Esophagus squamous epithelium (tissue), 5 donors: Measurements from ENCODE around the gene FCSK. TPM values are rescaled to one million over a fixed set of nuclear protein-coding genes. Genes with fewer than 3 reads are reported as not detected.
"Not testable (repeated sequence)": the region's sequence is repeated elsewhere in the genome, so short reads cannot be mapped to it uniquely, and the experiment has no call there.

Experiments
- DNase-seq: peaks from one replicate; lab custom pipeline; 2025; lab: John Stamatoyannopoulos, UW
- H3K27ac ChIP-seq, 4 donors: fragments of 200-600 bp; sonication (generic); one replicate each; pipeline ENCODE4 v1.5.1; 2016 to 2019; ENCODE audit warnings: mild to moderate bottlenecking in 1 of 4
- H3K27me3 ChIP-seq, 4 donors: fragments of 200-600 bp; sonication (generic); 1 replicate in 3 of 4; 2 replicates in 1 of 4; pipeline versions ENCODE4 v1.5.1 to v1.6.0; 2017 to 2021; ENCODE audit warnings: antibody characterized with exemption in 1 of 4
- H3K36me3 ChIP-seq, 3 donors: fragments of 200-600 bp; sonication (generic); one replicate each; pipeline ENCODE4 v1.5.1; 2016 to 2019
- H3K4me1 ChIP-seq, 3 donors: fragments of 200-600 bp; sonication (generic); one replicate each; pipeline ENCODE4 v1.5.1; 2017 to 2019
- H3K4me3 ChIP-seq, 4 donors: fragments of 200-600 bp; sonication (generic); 1 replicate in 3 of 4; 2 replicates in 1 of 4; pipeline ENCODE4 v1.5.1; 2016 to 2019; ENCODE audit warnings: mild to moderate bottlenecking in 2 of 4, moderate library complexity in 1 of 4
- H3K9me3 ChIP-seq, 3 donors: fragments of 200-600 bp; sonication (generic); one replicate each; pipeline ENCODE4 v1.5.1; 2016 to 2019
- POLR2A ChIP-seq, 4 donors: fragments of 450-650 bp; IDR thresholded peaks; one replicate each; pipeline ENCODE4 v1.6.1; 2017; ENCODE audit warnings: antibody characterized with exemption in 4 of 4, mild to moderate bottlenecking in 4 of 4, moderate library complexity in 3 of 4
- WGBS, 2 donors: methylation state at CpG; one replicate each; pipeline ENCODE4 v1.1.5; 2018; 5-methylcytosine and 5-hydroxymethylcytosine counted together
- intact Hi-C: fragments of 100-400 bp; cut with DNase I; formaldehyde crosslinking; loops from one replicate; pipeline ENCODE4 v1.15.0; 2022
- total RNA-seq, 4 donors: library from RNA; depleted of rRNA; stranded (reverse); fragments of >200 nt; gene quantifications; one replicate each; pipeline ENCODE4 v1.1.0, GENCODE V29; 2016
- TF ChIP-seq, protein P1 (sequence below), 6 experiments: fragments of 450-650 bp in 4 of 6; fragments of 200-600 bp in 2 of 6; sonication (generic) in 2 of 6; IDR thresholded peaks; one replicate each; pipeline ENCODE4 v1.5.1; 2016 to 2019; ENCODE audit warnings: antibody characterized with exemption in 6 of 6, mild to moderate bottlenecking in 4 of 6, moderate library complexity in 4 of 6
- donor health status: DM: yes; HTN: yes; CAD: no.

The FCSK gene
- total RNA-seq = 10 to 100 TPM; 10.2 to 13.0 (median 11.0) TPM

DNA sequence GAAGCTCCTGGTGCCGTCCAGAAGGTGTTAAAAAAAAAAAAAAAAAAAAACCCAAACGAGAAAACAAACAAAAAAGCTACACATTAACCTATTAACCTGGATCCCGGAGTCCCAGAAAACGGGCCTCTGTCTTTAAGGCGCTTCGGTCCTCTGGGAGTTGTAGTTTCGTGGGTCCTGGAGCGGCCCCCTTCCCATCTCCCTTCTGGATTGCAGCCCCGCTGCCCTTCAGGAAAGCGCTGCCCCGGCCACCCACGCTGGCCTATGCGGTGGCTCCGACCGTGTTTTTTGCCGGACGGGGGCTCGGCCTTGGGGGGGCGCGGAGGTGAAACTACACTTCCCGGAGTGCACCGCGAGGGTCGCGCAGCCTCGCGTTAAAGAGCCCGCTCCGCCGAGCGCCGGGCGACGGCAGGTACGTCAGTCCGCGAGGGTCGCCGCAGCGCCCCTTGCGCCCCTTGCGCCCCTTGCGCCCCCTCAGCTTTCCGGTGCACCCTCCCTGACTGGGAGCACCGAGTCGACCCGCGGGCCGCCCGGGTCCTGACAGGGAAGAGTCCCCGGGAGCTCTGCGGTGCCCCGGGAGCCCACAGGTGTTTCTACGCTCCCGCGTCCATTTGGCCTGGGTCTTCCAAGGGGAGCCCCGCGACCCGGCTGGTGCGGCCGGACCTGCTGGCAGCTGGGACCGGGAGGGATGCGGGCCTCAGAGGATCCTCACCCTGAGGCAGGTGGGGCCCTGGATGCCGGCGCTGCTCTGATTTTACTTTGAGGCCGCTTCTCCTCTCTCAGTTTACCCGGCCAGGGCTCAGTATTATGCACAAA, at the start of gene FCSK:
FCSK (plus strand) TSS at position 374 of the 813 bp plus-strand sequence. CDS start 8,596 bp downstream, outside the sequence.
- H3K36me3 ChIP-seq = no peaks in the 10 kb centered on the region
- H3K4me1 ChIP-seq = peaks cover 7 to 22% (median 15%) of the 10 kb centered on the region in 3 donors
- peak within 1 kb of the TSS; percentile 75 to 98 (median 92) for H3K4me3 ChIP-seq
- DNase-seq = no peak
- peak in 1 of 4 donors; percentile 45 for TF ChIP-seq POLR2A (IDR thresholded peaks at IDR 0.05)
- TF ChIP-seq, protein P1, sequence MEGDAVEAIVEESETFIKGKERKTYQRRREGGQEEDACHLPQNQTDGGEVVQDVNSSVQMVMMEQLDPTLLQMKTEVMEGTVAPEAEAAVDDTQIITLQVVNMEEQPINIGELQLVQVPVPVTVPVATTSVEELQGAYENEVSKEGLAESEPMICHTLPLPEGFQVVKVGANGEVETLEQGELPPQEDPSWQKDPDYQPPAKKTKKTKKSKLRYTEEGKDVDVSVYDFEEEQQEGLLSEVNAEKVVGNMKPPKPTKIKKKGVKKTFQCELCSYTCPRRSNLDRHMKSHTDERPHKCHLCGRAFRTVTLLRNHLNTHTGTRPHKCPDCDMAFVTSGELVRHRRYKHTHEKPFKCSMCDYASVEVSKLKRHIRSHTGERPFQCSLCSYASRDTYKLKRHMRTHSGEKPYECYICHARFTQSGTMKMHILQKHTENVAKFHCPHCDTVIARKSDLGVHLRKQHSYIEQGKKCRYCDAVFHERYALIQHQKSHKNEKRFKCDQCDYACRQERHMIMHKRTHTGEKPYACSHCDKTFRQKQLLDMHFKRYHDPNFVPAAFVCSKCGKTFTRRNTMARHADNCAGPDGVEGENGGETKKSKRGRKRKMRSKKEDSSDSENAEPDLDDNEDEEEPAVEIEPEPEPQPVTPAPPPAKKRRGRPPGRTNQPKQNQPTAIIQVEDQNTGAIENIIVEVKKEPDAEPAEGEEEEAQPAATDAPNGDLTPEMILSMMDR (IDR thresholded peaks at IDR 0.05) = no peak
- H3K27ac ChIP-seq = peak within 1 kb of the TSS; percentile 95 to 98 (median 96)
- intact Hi-C loops = loop anchor here (10.0 kb wide), 1 partner anchor 80 kb away; no protein-coding TSS in a partner anchor
- no peaks in the 10 kb centered on the region for H3K9me3 ChIP-seq
- 0 to 1% methylated on average over 12 to 44 of the region's 67 CpGs for WGBS, 2 donors
- peaks cover 0 to 7% (median 0%) of the 10 kb centered on the region in 4 donors for H3K27me3 ChIP-seq

DNA sequence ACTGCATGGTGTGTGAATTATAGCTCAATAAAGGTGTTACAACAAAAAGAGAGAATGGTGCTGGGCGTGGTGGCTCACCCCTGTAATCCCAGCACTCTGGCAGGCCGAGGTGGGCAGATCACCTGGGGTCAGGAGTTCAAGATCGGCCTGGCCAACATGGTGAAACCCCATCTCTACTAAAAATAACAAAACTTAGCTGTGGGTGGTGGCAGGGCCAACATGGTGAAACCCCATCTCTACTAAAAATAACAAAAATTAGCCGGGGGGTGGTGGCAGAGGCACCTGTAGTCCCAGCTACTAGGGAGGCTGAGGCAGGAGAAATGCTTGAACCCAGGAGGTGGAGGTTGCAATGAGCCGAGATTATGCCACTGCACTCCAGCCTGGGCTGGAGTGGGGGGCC, 48.3 kb upstream of the FCSK start:
- intact Hi-C loops, DNase-seq, H3K27me3 ChIP-seq, H3K36me3 ChIP-seq, H3K4me3 ChIP-seq, H3K9me3 ChIP-seq, H3K27ac ChIP-seq: not testable (repeated sequence)
- 77 to 80% methylated on average over 4 to 5 of the region's 5 CpGs for WGBS, 2 donors
- H3K4me1 ChIP-seq = peaks cover 0 to 16% (median 3%) of the 10 kb centered on the region in 3 donors

DNA sequence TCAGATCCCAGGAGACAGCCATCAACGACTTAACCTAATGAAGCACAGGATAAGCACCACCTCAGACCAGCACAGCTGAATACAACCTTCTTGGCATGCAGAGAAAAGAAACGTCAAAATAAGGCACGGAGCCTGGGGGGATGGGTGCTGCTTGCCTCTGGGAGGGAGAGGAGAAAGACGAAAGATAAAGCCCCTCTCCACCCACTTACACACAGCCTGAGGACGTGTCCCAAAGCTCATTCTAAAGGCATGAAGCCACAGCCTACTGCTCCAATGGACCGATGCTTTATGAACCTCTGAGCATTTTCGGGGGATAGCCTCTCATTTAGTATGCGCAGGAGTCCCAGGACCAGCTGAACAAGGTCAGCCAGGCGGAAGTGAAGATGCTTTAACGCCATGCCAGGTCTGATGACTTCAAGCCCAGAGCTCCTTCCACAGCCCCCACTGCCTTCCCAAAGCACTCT, 46.6 kb upstream of the FCSK start:
- peaks cover 0 to 16% (median 3%) of the 10 kb centered on the region in 3 donors for H3K4me1 ChIP-seq
- H3K27me3 ChIP-seq = no peaks in the 10 kb centered on the region
- no peaks in the 10 kb centered on the region for H3K36me3 ChIP-seq
- H3K4me3 ChIP-seq = no peak overlapping the region
- TF ChIP-seq, protein P1 (IDR thresholded peaks at IDR 0.05) = no peak
- no peak for TF ChIP-seq POLR2A (IDR thresholded peaks at IDR 0.05)
- no peak overlapping the region for H3K27ac ChIP-seq
- 67 to 76% methylated on average over 7 to 10 of the region's 10 CpGs for WGBS, 2 donors
- no peaks in the 10 kb centered on the region for H3K9me3 ChIP-seq
- intact Hi-C loops = no loop called here
- DNase-seq = no peak

DNA sequence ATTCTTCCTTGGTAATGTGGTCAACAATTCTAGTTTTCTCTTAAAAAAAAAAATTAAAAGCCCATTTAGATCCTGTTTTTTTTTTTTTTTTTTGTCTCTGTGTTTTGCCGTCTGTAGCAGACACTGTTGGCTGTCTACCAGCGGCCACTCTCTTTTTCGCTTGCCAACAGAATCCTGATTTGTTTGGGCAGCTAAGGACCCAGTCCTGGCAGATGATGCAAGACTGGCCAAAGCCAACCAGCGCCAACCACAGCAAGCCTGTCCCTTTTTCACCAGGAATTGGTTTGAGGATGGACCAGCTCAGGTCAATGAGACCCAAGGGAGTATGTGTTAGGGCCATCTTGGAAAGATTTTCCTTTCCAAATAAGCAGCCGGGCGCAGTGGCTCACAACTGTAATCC, 43.7 kb upstream of the FCSK start:
- Histone ChIP-seq H3K4me1 (no peaks in the 10 kb centered on the region), H3K9me3 (no peaks in the 10 kb centered on the region), H3K36me3 (no peaks in the 10 kb centered on the region), H3K27ac (no peak overlapping the region), H3K27me3 (no peaks in the 10 kb centered on the region), H3K4me3 (no peak overlapping the region)
- no peak for DNase-seq
- intact Hi-C loops = no loop called here
- WGBS, 2 donors = 79 to 83% methylated on average over 4 to 6 of the region's 6 CpGs
- no peak for TF ChIP-seq POLR2A (IDR thresholded peaks at IDR 0.05)
- TF ChIP-seq, protein P1 (IDR thresholded peaks at IDR 0.05) = no peak

DNA sequence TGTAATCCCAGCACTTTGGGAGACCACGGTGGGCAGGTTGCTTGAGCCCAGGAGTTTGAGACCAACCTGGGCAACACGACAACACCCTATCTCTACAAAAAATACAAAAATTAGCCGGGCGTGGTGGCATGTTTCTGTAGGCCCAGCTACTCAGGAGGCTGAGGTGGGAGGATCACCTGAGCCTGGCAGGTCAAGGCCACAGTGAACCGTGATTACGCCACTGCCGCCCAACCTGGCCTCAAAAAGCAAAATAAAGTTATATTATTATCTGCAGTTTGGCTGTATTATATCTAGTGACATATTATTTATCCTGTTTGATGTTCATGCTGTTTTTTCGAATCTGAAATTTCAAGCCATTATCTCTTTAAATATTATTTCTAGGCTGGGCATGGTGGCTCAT, 42.0 kb upstream of the FCSK start:
- Histone ChIP-seq H3K9me3 (no peaks in the 10 kb centered on the region), H3K4me3 (no peak overlapping the region), H3K27me3 (no peaks in the 10 kb centered on the region), H3K36me3 (no peaks in the 10 kb centered on the region), H3K4me1 (no peaks in the 10 kb centered on the region), H3K27ac (no peak overlapping the region)
- intact Hi-C loops = no loop called here
- TF ChIP-seq, protein P1 (IDR thresholded peaks at IDR 0.05) = no peak
- TF ChIP-seq POLR2A (IDR thresholded peaks at IDR 0.05) = no peak
- no peak for DNase-seq
- WGBS, 2 donors = 90 to 94% methylated on average over 7 to 8 of the region's 8 CpGs

DNA sequence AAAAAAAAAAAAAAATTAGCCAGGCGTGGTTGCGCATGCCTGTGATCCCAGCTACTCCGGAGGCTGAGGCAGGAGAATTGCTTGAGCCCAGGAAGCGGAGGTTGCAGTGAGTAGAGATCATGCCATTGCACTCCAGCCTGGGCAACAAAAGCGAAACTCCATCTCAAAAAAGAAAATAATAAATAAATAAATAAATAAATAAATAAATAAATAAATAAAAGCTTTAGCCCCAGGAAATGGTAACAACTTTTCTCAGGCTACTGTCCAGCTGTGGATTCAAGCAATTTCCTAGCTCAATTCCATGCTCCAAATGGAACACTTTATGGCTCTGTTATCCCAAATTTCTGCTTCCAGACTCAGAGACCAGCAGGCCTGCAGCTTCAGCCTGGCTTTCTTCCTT, 40.8 kb upstream of the FCSK start:
- 100% methylated on average over 4 to 5 of the region's 5 CpGs for WGBS, 2 donors
- H3K27ac ChIP-seq, H3K9me3 ChIP-seq, H3K4me1 ChIP-seq, H3K4me3 ChIP-seq, H3K27me3 ChIP-seq, intact Hi-C loops, H3K36me3 ChIP-seq, DNase-seq: not testable (repeated sequence)
